ENCODE results near the gene SH3RF3.

The SH3RF3 gene

DNA sequence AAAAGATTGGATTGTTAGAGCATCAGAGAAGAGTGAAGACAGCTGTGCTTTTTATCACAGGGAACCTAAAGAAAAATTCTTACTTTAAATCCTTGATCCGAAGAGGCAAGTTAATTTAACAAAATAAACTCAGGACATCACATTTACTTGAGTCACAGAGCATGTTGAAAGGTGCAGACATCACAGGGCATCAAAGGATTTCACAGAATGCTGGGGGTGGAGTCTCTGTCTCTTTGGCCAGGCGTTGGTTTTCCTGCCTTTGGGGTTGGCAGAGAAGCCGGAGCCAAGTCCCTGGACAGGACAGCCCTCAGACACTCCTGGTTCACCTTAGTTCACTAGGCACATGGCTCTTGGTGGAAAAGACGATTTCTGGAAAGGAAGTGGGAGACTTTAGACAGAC, 56.3 kb downstream of the SH3RF3 start:
- no peak for DNase-seq

DNA sequence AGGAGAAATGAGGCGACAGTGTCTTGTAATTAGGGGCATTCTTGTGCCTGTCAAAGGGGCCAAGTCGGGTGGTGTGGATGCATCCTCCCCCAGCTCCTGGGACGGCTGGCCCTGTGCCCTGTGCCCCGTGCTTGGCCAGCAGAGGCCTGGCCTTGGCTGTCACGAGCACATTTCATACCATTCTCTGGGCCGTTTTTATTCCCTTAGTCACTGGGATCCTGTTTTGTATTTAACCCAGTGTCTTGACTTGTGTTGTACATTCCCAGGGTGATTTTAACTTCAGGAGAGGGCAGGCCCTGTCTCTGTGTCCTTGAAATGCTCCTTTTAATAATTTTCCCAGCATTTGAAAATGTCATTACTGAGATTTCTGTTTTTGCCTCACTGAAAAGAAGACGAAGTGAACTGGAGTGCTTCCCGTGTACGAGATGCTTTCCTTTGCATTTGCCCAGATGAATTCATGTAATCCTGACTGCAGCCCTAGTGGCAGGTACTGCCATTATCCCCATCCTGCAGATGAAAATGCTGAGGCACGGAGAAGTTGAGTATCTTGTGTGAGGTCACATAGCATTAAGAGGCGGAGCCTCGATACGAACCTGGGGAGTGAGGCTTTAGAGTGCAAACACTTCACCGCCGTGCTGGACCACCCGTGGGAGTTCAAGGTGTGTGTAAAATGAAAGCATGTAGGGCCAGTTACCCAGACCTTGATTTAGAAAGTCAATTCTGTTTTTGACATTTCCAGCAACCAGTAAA, 57.0 kb downstream of the SH3RF3 start:
- DNase-seq = no peak

DNA sequence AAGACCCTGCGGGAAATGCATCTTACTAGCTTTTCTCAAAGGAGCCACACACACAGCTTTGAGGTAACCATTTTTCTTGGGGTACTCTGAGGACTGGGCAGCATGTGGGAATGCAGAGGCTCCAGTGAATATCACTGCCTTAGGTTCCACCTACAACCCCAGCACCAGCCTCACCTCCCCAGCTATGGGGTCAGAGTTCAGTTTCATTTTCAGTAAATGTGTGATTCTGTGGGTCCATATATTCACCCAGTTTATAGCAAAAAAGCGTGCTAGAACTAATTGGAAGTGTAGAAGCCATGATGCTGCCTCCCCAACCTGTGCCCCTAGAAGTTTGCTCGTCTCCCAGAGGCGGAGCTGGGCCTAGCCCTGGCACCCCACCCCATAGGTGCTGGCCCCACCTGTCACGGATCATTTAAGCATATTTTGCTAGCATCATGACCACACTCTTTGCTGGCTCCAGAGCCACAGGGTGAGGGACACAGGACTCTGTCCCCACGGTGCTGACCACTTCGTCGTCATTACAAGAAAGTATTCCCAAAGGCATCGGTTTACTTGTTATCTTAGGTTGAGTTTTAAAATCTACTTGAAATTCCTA, 57.7 kb downstream of the SH3RF3 start:
- no peak for DNase-seq

DNA sequence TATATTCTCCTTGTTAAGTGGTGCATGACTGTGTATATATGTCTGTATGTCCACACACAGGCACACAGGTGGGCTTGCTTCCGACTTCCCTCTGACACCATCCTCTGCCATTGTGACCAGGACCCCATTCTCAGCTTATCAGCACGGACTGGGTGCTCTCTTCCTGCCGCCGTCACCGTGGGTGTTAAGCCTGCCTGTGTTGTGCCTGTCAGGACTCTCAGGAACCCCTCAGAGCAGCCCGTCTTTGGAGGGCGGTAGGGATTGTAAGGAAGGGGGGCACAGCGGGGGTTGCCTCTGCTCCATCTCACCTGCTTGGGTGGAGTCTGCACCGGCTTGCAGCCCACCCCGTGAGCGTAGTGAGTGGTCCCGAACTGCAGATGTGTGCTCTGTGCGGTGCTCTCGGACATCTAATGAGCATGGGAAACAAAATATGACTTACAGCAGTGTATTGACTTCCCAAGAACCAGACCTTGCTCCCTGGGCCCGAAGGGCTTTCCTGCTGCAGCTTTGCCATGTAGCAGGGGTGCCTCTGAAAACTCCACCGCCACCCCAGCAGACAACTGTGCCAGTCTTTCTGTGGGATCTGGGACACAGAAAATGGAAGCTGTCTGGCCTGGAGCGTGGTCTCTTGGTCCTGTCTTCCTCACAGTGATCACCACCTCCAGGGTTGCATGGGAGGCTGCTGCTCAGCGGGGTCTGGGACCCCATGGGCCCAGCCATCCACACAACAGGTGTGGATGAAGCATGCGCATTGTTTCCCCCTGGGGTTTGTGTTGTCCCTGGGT, 58.9 kb downstream of the SH3RF3 start:
- DNase-seq = no peak

DNA sequence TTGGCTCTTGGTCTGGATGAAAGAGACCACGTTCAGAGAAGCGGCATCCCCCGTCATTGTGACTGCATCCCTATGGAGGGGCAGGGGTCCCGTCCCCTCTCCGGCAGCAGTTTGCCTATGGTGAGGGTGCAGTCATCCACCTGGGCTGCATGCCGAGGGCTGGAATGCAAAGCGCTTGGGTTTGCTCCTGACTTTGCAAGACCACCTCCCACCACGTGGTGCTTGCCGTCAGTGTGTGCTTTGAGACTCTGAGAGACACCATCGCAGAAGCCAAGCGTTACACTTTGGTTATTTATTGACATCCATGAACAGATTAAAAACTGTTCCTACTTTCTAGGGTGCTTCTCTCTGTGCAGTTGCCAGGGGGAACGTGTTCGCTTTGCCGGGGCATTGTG, 59.5 kb downstream of the SH3RF3 start:
- DNase-seq = no peak

DNA sequence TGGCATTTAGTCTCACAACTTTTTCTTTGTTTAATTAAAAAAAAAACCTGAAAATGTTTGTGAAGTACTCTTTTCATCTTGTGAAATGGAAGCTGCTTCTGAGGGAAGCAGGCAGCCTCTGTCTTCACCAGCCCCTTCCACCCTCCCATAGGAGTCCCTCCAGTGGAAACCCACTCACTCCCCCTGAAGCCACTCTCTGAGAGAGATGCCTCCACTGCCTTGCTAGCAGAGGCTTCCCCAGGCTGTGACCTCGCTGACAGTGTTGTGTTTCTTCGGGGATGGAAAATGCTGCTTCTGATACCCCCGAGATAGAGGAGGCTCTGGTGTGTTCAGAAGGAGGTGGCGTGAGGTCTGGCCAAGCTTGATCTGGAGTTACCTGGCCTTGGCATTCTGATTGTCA, 59.9 kb downstream of the SH3RF3 start:
- no peak for DNase-seq

DNA sequence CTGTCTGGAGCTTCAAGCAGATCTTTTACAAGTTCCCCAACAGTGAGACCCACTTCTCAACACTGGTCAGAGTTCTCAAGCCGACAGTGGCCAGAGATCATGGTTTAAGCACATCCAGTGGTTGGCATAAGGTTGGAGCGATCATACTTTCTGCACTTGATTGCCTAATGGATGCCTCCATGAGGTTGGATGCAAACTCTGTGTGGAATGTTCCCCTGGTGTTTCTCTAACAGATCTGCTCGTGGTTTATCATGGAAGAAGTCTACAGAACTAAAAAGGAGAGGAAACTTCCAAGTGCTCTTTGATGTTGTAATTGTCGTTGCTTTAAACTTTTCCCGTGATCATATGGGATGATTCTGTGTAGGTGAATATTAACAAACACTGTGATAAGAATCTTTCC, 60.7 kb downstream of the SH3RF3 start:
- DNase-seq = no peak

DNA sequence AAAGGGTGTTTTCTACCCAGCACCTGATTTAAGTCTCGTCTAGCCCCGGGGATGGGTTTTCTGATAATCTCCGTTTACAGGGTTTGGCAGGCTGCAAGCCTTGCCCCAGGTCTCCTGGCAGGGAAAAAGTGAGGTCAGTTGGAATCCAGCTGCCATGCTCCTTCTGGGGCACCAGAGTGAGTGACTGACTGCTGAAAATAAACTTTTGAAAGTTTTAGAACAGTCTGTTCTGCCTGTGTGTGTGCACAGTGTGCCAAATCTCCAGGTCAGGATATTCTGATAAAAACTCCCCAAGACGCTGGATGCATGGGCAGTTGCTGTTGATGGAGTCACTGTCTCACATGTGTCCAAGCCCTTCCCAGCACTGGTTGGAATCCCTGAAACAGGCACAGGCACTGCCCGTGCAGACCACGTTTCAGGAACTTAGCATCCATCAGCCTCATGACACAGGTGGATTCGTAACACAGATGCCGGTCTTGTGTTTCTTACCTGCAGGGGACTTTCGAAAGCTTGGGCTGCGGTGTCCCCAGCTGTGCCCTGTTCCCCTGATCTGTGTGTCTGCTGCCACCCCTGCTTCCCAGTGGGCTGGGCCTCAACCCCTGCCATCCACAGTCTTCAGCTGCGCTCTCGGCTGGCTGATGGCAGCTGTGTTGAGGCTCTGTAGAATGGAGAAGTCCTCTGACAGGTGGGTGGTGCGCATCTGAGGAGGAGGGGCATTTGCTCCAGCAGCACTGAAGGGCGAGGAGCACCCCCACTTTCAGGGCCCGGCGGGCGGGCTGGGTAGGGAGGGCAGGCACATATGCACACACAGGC, 65.0 kb downstream of the SH3RF3 start:
- DNase-seq = no peak

DNA sequence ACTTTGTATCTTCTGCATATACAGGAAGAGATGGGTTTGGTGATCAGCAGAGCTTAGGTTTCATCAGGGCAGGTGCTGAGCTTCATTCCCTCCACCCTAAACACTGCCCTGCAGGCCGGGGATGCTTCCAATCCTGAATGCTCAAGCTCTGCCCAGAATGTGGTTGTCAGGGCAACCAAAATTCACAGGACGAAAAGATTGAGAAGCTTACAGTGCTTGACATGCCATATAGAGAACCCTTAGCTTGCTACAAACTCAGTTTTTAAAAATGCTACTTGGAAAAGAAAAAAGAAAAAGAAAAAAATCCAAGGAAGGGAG, 65.6 kb downstream of the SH3RF3 start:
- no peak for DNase-seq

DNA sequence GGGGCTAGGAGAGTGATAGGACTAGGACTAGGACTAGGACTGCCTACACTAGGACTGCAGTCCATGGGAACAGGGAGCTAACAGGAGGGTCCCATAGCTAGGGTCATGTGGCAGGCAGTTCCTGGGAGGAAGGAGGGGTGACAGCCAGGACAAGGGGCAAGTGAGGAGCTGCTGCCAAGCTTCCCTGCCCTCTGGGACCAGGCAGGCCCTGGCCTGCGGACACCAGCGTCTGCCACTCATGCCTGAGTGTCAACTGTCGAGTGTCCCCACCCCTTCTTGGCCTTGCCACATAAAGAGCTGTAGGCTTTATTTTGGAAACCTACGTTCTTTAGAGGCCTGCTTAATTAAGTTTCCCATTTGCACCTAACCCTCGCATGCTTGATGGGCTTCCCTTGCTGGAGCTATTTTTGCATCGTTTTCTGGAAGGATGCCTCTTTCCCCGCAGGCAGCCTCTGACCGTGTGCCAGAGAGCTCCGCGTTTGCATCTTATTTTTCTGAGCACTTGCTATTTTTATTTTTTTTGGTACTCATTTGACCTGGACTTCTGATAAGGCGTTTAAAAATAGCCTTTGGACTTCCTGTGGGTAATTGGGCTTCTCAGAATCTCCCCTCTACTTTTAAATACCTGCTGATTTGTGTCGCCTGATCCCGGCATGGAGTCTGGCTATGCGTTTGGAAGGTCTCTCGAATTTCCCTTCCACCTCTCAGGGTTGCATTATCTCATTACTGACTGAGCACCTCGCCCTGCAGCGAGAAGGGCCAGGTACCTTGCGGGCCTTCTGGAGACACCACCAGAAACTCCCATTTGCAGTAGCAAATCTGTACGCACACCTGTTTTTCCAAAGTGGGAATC, 66.4 kb downstream of the SH3RF3 start:
- DNase-seq = no peak

DNA sequence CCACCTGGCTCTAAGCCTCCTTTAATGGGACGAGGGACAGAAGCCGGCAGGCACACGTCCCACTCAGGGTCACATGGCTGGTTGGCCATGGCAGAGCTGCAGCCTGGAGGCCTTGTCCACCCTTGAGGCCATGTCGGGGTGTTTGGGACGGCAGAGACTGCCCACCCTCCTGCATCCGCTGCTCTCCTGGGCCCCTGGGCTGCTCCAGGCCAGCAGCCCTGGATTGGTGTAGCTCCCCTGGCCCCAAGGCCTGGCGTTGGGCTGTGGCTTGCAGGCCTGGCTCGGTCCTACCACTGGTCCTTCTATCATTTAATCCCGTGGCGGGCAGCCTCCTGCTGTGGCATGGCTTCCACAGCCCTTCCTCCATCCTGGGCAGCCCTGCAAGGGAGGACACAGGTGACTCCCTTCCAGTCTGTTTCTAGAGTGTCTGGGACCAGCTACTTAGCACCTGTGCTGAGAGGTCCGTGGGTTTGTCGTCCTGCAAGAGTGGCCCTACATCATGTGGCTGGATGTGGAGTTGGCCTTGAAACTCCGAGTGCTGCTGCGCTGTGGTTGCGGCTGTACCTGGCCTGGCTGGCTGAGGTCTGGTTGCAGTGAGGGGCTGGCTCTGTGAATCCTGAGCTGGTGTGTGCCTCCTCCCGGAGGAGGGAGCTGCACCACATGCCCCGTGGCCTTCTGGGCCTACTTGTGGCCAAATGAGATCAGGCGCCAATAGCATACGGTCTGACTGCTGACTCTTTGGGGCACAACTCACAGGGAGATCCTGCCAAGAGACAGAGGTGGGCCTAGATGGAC, 67.3 kb downstream of the SH3RF3 start:
- no peak for DNase-seq

DNA sequence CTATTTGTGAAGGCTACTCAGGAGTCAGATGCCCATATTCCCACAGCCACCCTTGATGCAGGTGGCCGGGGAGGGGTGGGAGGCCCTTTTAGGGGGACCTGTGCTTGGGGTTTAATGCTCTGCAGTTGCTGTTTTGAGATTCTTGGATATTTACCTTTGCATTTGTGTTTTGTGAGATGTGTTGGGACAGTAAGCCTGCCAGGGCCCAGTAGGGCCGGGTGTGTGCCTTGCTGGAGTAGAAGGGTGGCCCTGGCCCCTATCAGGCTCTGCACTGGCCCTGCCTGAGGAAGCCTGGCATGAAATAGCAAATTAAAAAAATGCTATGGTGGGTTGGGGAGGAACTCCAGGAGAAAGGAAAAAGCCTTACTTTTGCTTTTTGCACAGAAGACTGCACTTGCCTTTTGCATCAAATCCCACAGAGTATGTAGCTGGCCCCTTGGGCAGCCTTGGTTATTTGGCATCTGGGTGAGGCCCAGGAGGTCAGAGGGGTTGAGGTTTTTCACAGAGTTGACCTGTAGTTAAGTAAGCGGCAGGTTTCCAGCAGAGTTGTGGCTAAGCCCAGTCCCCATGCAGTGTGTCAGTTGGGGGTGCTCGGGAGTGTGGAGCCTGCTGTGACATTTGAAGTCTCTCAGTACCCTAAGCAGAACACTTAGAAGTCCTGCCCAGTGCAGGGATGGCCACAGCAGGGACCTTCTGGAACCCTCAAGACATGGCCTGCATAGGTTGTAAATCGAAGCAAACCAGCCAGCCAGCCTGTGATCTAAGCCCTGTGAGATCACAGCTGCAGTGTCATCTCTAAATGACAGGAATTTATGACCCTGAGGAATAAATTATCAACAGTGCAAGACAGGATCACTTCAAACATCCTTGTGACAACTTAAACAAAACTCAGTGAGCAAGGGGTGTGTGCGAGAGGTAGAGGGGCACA, 68.8 kb downstream of the SH3RF3 start:
- DNase-seq = no peak

DNA sequence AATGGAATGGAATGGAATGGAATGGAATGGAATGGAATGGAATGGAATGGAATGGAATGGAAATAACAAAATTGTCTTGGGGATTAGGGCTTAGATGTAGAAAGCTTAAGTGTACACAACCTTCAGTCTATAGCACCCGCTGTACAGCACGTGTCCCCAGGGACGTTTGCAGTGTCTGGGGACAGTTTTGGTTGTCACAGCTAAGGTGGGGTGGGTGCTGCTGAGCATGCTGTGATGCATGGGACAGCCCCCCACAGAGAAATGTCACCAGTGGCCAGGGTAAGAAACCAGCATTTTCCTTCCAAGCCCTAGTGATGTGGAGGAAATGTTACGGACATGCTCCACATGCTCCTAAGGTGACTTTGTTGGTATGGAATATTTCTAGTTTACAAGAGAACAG, 70.8 kb downstream of the SH3RF3 start:
- no peak for DNase-seq

DNA sequence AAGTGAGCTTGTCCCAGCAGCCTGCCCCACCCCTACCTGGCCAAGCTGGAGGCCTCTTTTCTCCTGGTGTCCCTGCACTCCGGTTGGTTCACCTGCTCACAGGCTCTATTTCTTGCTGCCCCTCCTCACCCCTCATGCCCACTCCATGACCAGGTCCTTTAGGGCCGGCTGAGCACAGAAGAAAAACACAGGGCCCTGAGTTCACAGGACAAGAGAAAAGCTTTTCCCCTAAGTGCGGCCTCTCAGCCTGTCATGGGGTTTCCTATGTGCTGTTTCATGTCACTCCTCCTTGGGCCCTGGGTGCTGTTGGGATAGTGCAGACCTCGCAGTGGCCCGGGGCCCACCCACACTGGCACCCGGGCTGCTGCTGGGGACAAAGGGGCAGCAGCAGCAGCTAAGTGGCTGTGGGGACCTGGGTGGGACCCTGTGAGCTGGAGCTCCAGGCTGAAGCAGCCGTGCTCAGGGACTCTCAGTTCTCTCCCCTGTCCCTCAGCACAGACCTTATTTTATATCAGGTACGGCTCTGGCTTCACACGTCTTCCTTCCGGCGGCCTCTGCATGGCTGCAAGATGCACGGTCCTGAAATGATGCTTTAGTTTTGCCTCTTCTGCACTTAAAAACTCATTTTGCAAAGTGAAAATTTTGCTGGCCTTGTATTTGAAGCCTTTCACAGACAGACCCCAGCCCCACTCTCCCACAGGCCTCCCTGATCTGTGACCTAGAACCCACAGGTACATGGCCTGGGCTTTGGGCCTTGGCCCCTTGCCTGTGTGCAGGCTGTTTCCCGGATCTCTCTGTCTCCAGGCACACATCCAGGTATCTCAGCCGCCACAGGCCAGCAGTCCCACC, 71.8 kb downstream of the SH3RF3 start:
- no peak for DNase-seq

DNA sequence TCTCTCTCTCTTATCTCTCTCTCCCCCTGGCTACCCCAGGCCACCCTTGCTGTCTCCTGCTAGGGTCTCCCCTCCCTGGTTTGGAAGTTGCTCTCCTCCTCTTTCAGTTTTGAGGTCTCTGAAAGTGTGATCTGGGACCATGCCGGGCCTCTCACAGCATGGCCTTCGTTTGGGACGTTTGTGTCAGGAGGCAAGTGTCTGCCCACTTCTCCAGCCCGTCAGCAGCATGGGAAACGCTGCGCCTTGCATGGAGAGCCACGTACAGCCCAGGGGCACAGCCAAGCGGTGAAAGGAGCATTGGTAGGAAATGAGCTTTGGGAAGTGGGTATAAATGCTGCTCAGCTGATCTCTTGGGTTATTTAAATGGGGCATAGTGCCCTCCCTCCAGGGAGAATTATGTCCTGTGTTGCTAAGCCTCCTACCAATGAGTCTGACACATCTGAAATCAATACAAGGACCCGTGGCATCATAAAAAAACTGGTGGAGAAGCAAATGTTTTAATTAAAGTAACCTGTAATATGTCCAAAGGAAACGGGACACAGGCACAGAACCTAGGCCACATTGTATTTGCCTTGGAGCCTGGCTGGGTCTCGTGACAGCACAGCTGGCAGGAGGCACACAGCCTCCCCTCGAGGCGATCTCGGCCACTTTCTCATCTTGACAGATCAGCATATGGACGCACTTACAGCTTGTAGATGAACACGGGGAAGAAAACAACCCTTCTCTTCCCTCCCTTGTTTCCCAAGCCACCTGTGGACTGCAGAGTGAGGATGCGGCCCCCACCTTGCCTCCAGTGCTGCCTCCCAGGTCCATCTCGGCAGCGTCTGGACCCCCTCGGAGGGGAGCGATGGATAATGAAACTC, 72.7 kb downstream of the SH3RF3 start:
- no peak for DNase-seq

DNA sequence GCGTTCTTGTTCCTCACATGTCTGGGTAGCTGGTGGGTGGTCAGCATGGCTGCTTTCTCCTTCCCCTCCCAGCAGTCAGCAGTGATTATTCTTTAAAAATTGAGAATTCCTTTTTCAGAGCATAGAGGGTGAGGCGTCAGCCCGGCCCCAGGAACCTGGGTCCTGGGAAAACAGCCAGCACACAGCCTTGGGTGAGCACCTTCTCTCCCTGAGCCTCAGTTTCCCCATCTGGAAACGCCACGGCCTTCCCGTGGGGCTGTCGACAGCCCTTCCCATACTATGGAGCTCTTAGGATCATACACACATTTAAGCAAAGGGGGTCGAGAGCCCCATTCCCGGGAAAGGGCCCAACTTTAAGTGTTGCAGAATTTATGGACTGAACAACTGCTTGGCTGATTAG, 73.5 kb downstream of the SH3RF3 start:
- no peak for DNase-seq

DNA sequence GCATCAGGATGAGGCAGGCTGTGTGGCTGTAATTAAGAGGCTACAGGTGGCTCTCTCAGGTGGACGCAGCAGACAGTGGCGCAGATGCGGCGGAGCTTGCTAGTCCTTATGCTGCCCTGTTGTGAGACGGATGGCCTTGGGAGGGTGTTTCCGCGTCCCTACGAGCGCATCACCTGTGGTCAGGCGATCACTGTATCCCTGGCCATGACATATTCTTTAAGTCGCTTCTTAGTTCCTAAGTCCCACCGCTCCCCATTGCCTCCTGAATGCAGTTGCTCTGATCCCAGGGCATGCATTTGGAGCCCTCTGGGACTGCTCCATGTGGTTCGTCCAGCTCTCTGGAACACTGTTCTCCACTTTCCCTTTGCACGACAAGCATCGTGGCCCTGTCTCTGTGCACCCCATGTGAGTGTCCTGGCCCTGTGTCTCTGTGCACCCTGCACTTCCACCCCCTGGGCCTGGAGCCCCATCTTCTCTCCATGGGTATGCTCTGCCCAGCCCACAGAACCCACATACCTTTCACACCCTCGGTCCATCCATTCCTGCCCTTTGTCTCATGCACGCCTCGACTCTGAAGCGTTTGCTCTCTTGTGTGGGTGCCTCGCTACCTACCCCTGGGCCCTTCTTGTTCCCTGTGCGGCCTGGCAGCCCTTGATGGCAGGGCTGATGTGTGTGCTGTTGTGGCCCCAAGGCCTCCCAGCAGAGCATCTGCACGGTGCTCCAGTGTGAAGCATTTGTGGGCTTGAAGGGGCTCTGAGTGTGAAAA, 74.4 kb downstream of the SH3RF3 start:
- DNase-seq = no peak

DNA sequence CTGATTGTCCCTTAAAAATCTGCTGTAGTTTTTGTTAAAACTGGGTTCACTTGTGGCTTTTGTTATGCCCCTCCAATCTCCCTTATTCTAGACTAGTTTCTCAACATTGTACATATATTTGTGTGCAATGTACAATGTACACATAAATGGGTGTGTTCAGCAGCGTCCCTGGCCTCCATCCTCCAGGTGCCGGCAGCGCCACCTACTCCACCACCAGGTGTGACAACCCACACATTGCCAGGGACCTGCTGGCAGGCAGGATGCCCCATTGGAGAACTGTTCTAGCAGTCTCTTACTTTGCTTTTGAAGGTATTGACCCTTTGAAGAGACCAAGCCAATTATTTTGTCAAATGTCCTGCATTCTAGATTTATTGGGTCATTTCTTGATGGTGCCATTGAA, 75.4 kb downstream of the SH3RF3 start:
- no peak for DNase-seq
